HG03565 (cell line): ENCODE results near the gene EXTL2.
"Not testable (repeated sequence)": the region's sequence is repeated elsewhere in the genome, so short reads cannot be mapped to it uniquely, and the experiment has no call there.

Experiments
- ATAC-seq: cut with Tn5 transposase; IDR thresholded peaks from one replicate; pipeline ENCODE4 v1.9.1; 2021; ENCODE audit warnings: mild to moderate bottlenecking, moderate library complexity; ENCODE audit not compliant: unreplicated experiment

Gene EXTL2

DNA sequence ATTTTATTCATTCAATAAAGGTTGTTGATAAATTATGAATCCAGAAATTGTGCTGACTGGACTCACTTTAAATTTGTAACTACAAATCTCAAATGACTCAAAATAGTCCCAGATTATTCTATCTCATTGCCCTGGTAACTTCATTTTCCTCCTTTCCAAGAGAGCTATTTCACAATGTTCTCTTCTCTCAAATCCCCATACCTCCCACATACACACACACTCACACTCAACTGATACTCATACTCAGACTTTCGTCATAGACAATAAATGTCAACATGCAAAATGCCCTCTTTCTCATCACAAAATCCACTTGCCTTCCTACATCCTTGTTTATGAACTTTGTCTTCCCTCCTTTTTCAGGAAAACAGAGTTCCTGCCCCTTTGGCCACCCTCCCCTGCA, 33.3 kb downstream of the EXTL2 start:
- no peak for ATAC-seq

DNA sequence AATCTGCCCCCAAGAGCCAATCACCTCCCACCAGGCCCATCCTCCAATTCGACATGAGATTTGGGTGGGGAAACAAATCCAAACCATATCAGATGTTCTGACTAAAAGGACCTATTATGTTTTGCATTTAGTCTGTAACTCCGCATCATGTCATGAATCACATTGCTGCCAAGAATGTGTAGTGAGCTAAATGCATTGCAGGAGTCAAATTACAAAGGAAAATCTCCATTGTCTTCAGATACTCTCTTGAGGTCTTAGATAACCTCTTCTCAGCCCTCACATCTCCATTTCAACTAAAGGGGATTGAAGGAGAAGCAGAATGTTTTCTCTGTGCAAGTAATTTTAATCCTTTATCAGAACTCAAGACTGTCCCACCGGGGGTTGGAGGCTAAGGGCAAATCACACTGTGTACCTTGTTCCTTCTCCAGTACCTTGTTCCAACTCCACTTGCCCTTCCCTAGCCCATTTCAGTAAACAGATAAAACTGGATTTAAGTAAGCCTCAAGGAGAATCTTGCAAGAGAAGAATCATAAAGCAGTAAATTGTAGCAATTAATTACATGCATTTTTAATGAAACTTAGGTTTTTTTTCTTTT, 34.1 kb downstream of the EXTL2 start:
- no peak for ATAC-seq

DNA sequence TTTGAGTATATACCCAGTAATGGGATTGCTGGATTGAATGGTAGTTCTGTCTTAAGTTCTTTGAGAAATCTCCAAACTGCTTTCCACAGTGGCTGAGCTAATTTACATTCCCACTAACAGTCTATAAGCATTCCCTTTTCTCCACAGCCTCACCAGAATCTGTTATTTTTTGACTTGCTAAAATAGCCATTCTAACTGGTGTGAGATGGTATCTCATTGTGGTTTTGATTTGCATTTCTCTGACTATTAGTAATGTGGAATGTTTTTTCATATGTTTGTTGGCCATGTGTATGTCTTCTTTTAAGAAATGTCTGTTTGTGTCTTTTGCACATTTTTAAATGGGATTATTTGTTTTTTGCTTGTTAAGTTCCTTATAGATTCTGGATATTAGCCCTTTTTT, 39.5 kb downstream of the EXTL2 start:
- not testable (repeated sequence) for ATAC-seq

DNA sequence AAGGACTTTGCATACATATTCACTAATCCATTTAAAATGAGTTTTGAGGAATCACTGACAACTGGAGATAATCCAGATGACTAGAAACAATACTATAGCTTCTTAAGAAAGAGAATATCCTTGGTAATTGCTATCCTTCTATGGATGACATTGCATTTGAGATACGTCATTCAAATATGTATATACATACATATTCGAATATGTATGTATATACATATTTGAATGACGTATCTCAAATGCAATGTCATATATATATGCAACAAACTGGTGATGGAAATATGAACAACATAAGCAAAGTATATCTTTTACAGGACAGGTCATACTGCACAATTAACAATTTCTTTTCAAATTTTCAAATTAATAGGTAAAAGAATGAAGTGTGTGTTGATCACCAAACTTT, 41.7 kb downstream of the EXTL2 start:
- no peak for ATAC-seq

DNA sequence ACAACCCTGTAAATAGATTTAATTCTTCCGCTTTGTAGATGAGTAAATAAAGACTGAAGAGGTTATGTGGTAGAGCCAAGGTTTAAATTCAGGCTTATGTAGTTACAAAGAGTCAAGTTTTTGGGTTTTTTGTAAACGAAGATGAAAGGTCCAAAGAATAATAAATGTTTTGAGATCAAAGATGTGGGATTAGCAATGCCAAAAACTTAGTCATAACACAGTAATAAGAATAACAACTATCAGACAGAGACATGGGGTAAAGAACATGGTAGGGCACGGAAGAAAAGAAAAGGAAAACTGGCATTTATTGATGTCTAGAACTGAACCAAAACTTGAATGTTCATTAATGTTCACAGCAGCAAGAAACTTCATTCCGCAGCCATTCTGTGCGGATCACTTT, 42.9 kb downstream of the EXTL2 start:
- ATAC-seq, result no peak

DNA sequence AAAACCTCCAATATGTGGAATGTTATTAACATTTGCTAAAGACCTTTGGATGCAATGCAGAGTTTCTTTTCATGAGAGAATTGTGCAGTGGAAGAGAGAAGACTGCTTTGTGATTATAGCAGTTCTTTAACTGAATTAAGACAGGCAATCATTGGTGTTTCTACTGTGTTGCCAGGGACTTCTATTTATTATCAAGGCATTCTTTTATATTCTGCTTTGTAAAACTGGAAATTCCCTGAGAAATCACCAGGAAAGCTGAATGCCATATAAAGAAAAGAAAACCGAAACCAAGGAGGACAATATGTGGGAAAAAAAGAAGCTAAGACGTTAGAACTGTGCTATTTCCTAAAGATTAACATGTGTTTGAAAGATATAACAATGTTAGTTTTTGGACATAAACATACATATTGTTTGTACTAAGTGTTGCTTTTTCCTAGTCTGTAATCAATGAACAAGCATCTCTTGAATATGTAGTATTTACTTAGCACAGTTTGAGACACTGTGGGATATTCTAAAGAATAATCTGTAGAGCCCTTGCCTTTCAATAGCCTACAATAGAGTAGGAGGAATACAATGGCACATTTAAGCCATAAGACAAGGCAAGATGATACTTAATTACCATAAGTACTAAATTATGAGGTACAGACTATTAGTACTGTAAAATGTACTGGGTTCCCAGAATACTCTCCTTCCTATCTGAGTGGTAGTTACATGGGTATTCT, 47.1 kb downstream of the EXTL2 start:
- ATAC-seq, result no peak

DNA sequence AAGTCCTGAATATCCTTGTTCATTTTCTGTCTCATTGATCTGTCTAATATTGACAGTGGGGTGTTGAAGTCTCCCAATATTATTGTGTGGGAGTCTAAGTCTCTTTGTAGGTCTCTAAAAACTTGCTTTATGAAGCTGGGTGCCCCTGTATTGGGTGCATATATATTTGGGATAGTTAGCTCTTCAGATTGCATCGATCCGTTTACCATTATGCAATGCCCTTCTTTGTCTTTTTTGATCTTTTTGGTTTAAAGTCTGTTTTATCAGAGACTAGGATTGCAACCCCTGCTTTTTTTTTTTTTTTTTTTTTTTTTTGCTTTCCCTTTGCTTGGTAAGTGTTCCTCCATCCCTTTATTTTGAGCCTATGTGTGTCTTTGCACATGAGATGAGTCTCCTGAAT, 51.5 kb downstream of the EXTL2 start:
- ATAC-seq, result not testable (repeated sequence)

DNA sequence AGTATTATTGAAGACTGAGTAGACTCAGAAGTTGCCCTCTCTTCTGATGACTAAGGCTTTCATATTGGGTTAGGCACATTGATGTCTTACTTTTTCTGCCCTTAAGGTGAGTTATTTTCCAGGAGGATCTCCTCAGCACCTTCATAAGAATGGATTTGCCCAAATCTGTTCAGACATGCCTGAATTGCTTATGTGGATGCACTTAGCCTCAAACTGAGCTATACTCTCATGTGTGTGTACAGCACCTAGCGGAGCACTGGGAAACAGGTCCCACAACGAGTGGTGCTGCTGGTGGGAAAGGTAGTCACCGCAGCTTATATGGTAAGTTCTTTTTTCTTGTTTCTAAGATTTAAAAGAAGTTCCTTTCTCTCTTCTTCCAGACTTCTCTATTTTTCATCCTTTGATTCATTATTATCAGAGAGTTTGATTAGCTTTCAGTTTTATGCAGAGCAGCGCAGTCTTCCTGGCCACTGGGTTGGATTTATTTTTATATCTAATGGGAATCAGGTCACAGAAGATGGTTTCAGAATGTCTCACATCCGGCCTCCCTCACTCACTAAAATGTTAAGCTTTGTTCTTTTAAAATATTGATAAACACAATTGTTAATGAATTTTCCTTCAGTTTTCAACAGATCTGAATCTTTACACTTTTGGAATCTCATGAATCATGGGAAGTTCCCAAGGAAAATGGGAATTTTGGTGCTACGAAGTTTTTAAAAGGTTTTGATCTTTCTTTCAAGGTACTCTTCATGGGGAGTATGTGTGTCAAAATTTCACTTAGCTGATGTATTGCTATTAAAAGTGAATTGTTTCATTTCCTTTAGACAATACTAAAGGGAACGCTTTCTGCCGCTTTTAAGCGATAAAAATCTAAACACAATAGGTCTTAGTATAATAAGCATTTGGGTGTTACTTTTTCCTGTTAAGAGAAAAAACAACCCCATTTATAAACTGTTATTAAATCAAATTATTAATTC, 58.5 kb downstream of the EXTL2 start:
- ATAC-seq, result no peak

DNA sequence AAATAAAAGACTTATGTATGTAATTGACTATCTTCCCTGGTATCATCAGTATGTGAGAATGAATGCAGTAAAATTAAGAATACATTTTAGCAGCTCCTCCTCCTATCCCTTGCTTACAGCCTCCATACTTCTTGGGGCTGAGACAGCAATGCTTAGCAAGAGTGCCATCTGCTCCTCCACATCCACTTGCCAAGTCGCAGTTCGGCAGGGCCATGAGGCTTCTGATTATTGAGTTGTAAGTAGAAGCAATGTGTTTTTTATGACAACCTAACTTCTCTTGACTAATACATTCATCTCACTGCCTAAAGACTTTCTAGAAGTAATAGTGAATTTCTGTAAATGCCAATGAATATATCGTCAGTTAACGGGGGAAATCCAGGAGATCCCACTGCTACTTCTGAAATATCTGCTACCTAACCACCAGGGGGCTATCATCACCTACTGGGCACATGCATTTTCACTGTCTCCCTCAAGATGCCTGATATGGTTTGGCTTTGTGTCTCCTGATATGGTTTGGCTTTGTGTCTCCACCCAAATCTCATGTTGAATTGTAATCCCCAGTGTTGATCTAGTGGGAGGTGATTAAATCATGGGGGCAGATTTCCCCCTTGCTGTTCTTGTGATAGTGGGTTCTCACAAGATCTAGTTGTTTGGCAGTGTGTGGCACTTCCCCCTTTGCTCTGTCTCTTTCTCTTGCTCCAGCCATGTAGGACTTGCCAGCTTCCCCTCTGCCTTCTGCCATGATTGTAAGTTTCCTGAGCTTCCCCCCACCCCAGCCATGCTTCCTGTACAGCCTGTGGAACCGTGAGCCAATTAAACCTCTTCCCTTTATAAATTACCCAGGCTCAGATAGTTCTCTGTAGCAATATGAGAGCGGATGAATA, 59.6 kb downstream of the EXTL2 start:
- ATAC-seq, result no peak

DNA sequence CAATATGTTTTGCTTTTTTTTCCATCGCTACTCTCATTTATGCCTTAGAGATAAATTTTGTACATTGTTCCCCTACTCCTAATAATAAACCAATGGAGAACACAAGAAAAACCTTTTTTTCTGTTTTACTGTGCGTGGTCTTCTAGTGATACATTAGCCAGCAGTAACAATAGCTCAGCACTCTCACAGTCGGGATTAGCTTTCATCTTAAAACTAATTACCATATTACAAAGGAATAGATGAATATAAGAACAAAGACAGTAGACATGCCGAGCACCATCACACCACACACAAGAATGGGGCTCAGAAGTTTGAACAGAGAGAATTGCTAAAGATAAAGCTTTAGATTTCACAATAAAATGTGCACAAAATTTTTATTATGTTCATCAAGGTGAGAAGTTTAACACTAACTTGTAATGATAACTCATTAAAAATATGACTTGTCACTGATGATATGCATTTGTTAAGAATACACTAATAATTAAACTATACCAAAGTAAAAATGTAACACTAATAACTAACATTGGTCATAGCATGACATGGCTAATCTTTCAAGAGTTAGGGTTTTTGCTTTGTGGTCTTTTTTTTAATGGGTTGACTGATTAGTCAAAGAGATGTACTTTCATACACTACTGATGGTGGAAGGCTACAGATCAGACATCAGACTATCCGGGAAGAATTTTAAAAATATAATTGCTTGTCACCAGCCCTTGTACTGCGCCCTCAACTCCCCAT, 61.8 kb downstream of the EXTL2 start:
- ATAC-seq, result no peak

DNA sequence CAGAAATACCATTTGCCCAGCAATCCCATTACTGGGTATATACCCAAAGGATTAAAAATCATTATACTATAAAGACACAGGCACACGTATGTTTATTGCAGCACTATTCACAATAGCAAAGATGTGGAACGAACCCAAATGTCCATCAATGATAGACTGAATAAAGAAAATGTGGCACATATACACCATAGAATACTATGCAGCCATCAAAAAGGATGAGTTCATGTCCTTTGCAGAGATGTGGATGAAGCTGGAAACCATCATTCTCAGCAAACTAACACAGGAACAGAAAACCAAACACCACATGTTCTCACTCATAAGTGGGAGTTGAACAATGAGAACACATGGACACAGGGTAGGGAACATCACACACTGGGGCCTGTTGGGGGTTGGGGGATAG, 69.0 kb downstream of the EXTL2 start:
- ATAC-seq, result not testable (repeated sequence)
